HCT116 (cell line): ENCODE measurements around the gene PREX1.

Experiments used
- ATF3 ChIP-seq: IDR thresholded peaks from 2 replicates; pipeline ENCODE4 v1.6.1; 2012
- CEBPB ChIP-seq: IDR thresholded peaks from 2 replicates; pipeline ENCODE4 v1.6.1; 2012; ENCODE audit warnings: low read depth
- CTCF ChIP-seq, 3 experiments: fragments of 200-600 bp in 1 of 3; sonication (generic) in 1 of 3; IDR thresholded peaks in 2 of 3; conservative IDR thresholded peaks in 1 of 3; 2 replicates each; pipeline ENCODE4 v1.5.1; 2012 to 2017; ENCODE audit warnings: low read depth in 2 of 3, low read length in 2 of 3, antibody characterized with exemption in 1 of 3, borderline replicate concordance in 1 of 3, control low read depth in 1 of 3, mild to moderate bottlenecking in 1 of 3, mixed read lengths in 1 of 3, mixed run types in 1 of 3, moderate library complexity in 1 of 3; ENCODE audit not compliant: insufficient read depth in 1 of 3
- EGR1 ChIP-seq: IDR thresholded peaks from 2 replicates; pipeline ENCODE4 v1.6.1; 2012; ENCODE audit warnings: low read depth
- ELF1 ChIP-seq: IDR thresholded peaks from 2 replicates; pipeline ENCODE4 v1.6.1; 2012; ENCODE audit warnings: low read depth, borderline replicate concordance
- EZH2 ChIP-seq: fragments of 200-600 bp; sonication (generic); IDR thresholded peaks from 2 replicates; pipeline ENCODE4 v1.6.1; 2017; ENCODE audit warnings: antibody characterized with exemption, mixed run types
- POLR2A ChIP-seq: IDR thresholded peaks from 2 replicates; pipeline ENCODE4 v1.7.0; 2011; ENCODE audit warnings: borderline replicate concordance; ENCODE audit not compliant: insufficient read depth, insufficient read length; ENCODE audit errors: extremely low read depth
- POLR2AphosphoS5 ChIP-seq: IDR thresholded peaks from 2 replicates; pipeline ENCODE4 v1.6.1; 2011; ENCODE audit warnings: mild to moderate bottlenecking, low read depth, low read length, moderate library complexity
- REST ChIP-seq: IDR thresholded peaks from 2 replicates; pipeline ENCODE4 v1.6.1; 2012; ENCODE audit warnings: low read depth
- SP1 ChIP-seq: IDR thresholded peaks from 2 replicates; pipeline ENCODE4 v1.6.1; 2012; ENCODE audit warnings: low read depth
- SRF ChIP-seq: IDR thresholded peaks from 2 replicates; pipeline ENCODE4 v1.6.1; 2012; ENCODE audit warnings: low read depth
- TCF7L2 ChIP-seq: IDR thresholded peaks from 2 replicates; pipeline ENCODE4 v1.7.0; 2011; ENCODE audit warnings: borderline replicate concordance, inconsistent platforms; ENCODE audit not compliant: insufficient read depth, insufficient read length; ENCODE audit errors: extremely low read depth
- YY1 ChIP-seq: IDR thresholded peaks from 2 replicates; pipeline ENCODE4 v1.6.1; 2011; ENCODE audit warnings: low read length, low read depth, moderate library complexity, mild to moderate bottlenecking; ENCODE audit not compliant: insufficient replicate concordance; ENCODE audit errors: extremely low read depth
- ZFX ChIP-seq: fragments of 450-650 bp; IDR thresholded peaks from 2 replicates; pipeline ENCODE4 v1.6.1; 2017

- TF ChIP-seq CTCF (IDR thresholded peaks at IDR 0.05 in 2 of 3, conservative IDR thresholded peaks at IDR 0.05 in 1 of 3; ENCODE audit: borderline replicate concordance in 1 of 3, insufficient read depth in 1 of 3, low read depth in 2 of 3, low read length in 2 of 3): no peak
- no peak for TF ChIP-seq POLR2AphosphoS5
- TF ChIP-seq POLR2A: no peak
- TF ChIP-seq REST: no peak
- no peak for TF ChIP-seq ATF3
- TF ChIP-seq YY1: no peak
- no peak for TF ChIP-seq SP1
- no peak for TF ChIP-seq EZH2
- TF ChIP-seq EGR1: no peak
- TF ChIP-seq ELF1: no peak
- TF ChIP-seq ZFX: no peak
- TF ChIP-seq TCF7L2: no peak
- TF ChIP-seq SRF: no peak
- TF ChIP-seq CEBPB: no peak
Measured at GRCh38 chr20:48689388-48689787, 138.4 kb downstream of the PREX1 start.
